Right atrium auricular region (tissue), 2 donors: ENCODE measurements around the gene TOMM40L. TPM values are rescaled to one million over a fixed set of nuclear protein-coding genes. Genes with fewer than 3 reads are reported as not detected.
"Not testable (repeated sequence)": the region's sequence is repeated elsewhere in the genome, so short reads cannot be mapped to it uniquely, and the experiment has no call there.

ENCODE experiments used
- DNase-seq: peaks from one replicate; pipeline ENCODE4 v3.0.0-alpha.2; 2019; ENCODE audit warnings: low spot score
- H3K27ac ChIP-seq, 2 donors: fragments of 200-600 bp; sonication (generic); 1 replicate in 1 of 2; 2 replicates in 1 of 2; pipeline ENCODE4 v1.5.1; 2016 to 2019
- H3K27me3 ChIP-seq, 2 donors: fragments of 200-600 bp; sonication (generic); one replicate each; pipeline versions ENCODE4 v1.5.1 to v1.6.0; 2017 to 2019
- H3K36me3 ChIP-seq: fragments of 200-600 bp; sonication (generic); one replicate; pipeline ENCODE4 v1.5.1; 2016
- H3K4me1 ChIP-seq, 2 donors: fragments of 200-600 bp; sonication (generic); one replicate each; pipeline versions ENCODE4 v1.5.1 to v1.6.0; 2017 to 2019
- H3K4me3 ChIP-seq, 2 donors: fragments of 200-600 bp; sonication (generic); 1 replicate in 1 of 2; 2 replicates in 1 of 2; pipeline ENCODE4 v1.5.1; 2017 to 2019; ENCODE audit warnings: mild to moderate bottlenecking in 1 of 2, moderate library complexity in 1 of 2
- H3K9me3 ChIP-seq, 2 donors: fragments of 200-600 bp; sonication (generic); one replicate each; pipeline ENCODE4 v1.5.1; 2019
- total RNA-seq, 2 donors: library from RNA; depleted of rRNA; stranded (reverse); fragments of >200 nt; gene quantifications; one replicate each; pipeline ENCODE4 v1.1.0, GENCODE V29; 2016
- TF ChIP-seq, protein P1 (sequence below), 2 donors: fragments of 200-600 bp; sonication (generic); IDR thresholded peaks; one replicate each; pipeline ENCODE4 v1.5.1; 2019; ENCODE audit warnings: antibody characterized with exemption in 2 of 2

Gene TOMM40L
- total RNA-seq, 2 donors from 2014 or later, result 23.9 to 35.3 TPM

GRCh38 chr1:161250829-161251228 lies 25.0 kb downstream of the TOMM40L start:
- Histone ChIP-seq H3K27me3 (no peaks in the 10 kb centered on the region), H3K9me3 (no peaks in the 10 kb centered on the region), H3K36me3 (no peaks in the 10 kb centered on the region), H3K27ac (no peak overlapping the region), H3K4me3 (no peak overlapping the region), H3K4me1 (no peaks in the 10 kb centered on the region)
- no peak for DNase-seq
- TF ChIP-seq, protein P1, sequence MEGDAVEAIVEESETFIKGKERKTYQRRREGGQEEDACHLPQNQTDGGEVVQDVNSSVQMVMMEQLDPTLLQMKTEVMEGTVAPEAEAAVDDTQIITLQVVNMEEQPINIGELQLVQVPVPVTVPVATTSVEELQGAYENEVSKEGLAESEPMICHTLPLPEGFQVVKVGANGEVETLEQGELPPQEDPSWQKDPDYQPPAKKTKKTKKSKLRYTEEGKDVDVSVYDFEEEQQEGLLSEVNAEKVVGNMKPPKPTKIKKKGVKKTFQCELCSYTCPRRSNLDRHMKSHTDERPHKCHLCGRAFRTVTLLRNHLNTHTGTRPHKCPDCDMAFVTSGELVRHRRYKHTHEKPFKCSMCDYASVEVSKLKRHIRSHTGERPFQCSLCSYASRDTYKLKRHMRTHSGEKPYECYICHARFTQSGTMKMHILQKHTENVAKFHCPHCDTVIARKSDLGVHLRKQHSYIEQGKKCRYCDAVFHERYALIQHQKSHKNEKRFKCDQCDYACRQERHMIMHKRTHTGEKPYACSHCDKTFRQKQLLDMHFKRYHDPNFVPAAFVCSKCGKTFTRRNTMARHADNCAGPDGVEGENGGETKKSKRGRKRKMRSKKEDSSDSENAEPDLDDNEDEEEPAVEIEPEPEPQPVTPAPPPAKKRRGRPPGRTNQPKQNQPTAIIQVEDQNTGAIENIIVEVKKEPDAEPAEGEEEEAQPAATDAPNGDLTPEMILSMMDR (IDR thresholded peaks at IDR 0.05), result no peak

GRCh38 chr1:161251579-161251978 lies 25.7 kb downstream of the TOMM40L start:
- Histone ChIP-seq H3K27ac (no peak overlapping the region), H3K27me3 (no peaks in the 10 kb centered on the region), H3K4me1 (no peaks in the 10 kb centered on the region), H3K36me3 (no peaks in the 10 kb centered on the region), H3K4me3 (no peak overlapping the region), H3K9me3 (peaks cover 0 to 3% of the 10 kb centered on the region in 2 donors)
- TF ChIP-seq, protein P1 (IDR thresholded peaks at IDR 0.05), result no peak
- no peak for DNase-seq

DNA sequence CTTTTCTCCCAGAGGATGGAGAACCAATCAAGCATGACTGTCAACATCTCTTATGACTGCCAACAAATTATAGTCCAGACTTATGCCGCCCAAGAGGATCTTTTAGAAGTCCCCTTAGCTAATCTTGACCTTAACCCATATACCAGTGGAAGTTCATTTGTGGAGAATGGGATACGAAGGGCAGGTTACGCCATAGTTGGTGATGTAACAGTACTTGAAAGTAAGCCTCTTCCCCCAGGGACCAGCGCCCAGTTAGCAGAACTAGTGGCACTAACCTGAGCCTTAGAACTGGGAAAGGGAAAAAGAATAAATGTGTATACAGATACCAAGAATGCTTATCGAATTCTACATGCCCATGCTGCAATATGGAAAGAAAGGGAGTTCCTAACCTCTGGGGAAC lies 29.4 kb downstream of the TOMM40L start:
- DNase-seq, H3K4me3 ChIP-seq, H3K27me3 ChIP-seq, H3K4me1 ChIP-seq, H3K27ac ChIP-seq, H3K36me3 ChIP-seq: not testable (repeated sequence)
- peaks cover 0 to 14% of the 10 kb centered on the region in 2 donors for H3K9me3 ChIP-seq

- not testable (repeated sequence) for H3K4me3 ChIP-seq, DNase-seq, H3K27ac ChIP-seq, H3K27me3 ChIP-seq, H3K36me3 ChIP-seq, H3K4me1 ChIP-seq
- peaks cover 0 to 14% of the 10 kb centered on the region in 2 donors for H3K9me3 ChIP-seq
Measured at GRCh38 chr1:161255955-161256520, 30.2 kb downstream of the TOMM40L start.

DNA sequence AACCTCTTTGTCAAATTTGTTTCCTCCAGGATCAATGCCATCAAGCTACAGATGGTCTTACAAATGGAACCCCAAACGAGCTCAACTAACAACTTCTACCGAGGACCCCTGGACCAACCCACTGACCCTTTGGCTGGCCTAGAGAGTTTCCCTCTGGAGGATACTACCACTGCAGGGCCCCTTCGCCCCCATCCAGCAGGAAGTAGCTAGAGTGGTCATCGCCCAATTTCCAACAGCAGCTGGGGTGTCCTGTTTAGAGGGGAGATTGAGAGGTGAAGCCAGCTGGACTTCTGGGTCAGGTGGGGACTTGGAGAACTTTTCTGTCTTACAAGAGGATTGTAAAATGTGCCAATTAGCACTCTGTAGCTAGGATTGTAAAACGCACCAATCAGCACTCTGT lies 31.2 kb downstream of the TOMM40L start:
- H3K4me3 ChIP-seq, H3K4me1 ChIP-seq, H3K27ac ChIP-seq, H3K36me3 ChIP-seq, H3K27me3 ChIP-seq, DNase-seq: not testable (repeated sequence)
- H3K9me3 ChIP-seq, result peaks cover 0 to 14% of the 10 kb centered on the region in 2 donors

- no peak within 1 kb of the TSS for H3K27ac ChIP-seq
- H3K4me3 ChIP-seq, result peak within 1 kb of the TSS; percentile 32 to 51
- DNase-seq, result no peak
- peaks cover 0 to 14% of the 10 kb centered on the region in 2 donors for H3K9me3 ChIP-seq
- TF ChIP-seq, protein P1 (IDR thresholded peaks at IDR 0.05), result no peak
- no peaks in the 10 kb centered on the region for H3K36me3 ChIP-seq
- peaks cover 0 to 9% of the 10 kb centered on the region in 2 donors for H3K4me1 ChIP-seq
- no peaks in the 10 kb centered on the region for H3K27me3 ChIP-seq
Measured at GRCh38 chr1:161258439-161259344, 32.8 kb downstream of the TOMM40L start, which contains the start of gene PCP4L1. PCP4L1 (plus strand) TSS chr1:161258745; CDS start chr1:161258975, 230 bp downstream.

GRCh38 chr1:161259345-161259702 lies 33.5 kb downstream of the TOMM40L start:
- Histone ChIP-seq H3K4me3 (no peak overlapping the region), H3K27ac (no peak overlapping the region)

More at GRCh38 chr1:161259345-161259702, 33.5 kb downstream of the TOMM40L start:
- TF ChIP-seq, protein P1 (IDR thresholded peaks at IDR 0.05), result no peak
- Histone ChIP-seq H3K36me3 (no peaks in the 10 kb centered on the region), H3K9me3 (peaks cover 0 to 14% of the 10 kb centered on the region in 2 donors), H3K4me1 (peaks cover 0 to 9% of the 10 kb centered on the region in 2 donors), H3K27me3 (no peaks in the 10 kb centered on the region)
- DNase-seq, result no peak
